SK-N-SH (cell line): ENCODE measurements around the gene STK16. TPM values are rescaled to one million over a fixed set of nuclear protein-coding genes. Genes with fewer than 3 reads are reported as not detected.

Experiments
- CTCF ChIA-PET: fragments of 300-600, 350-600 bp; formaldehyde crosslinking; extraction: SDS; loops from one replicate; lab custom pipeline; 2021; lab: Yijun Ruan, JAX
- POLR2A ChIA-PET: fragments of 350-600 bp; sonication (Branson Sonifier 250); formaldehyde crosslinking; extraction: SDS; loops from one replicate; lab custom pipeline; 2020; ENCODE audit warnings: antibody characterized with exemption, inconsistent platforms; lab: Yijun Ruan, JAX
- DNase-seq: peaks from one replicate; pipeline ENCODE4 v3.0.0; 2012
- H2AFZ ChIP-seq: fragments of 200-600 bp; sonication (generic); 2 replicates; pipeline ENCODE4 v1.8.1; 2016; ENCODE audit warnings: antibody characterized with exemption, mild to moderate bottlenecking, low read depth
- H3F3A ChIP-seq: fragments of 200-600 bp; sonication (generic); replicated peaks from 2 replicates; pipeline ENCODE3; 2016; ENCODE audit warnings: antibody characterized with exemption, mild to moderate bottlenecking; ENCODE audit not compliant: insufficient read depth
- H3K27ac ChIP-seq, 2 experiments: fragments of 200-500 bp in 1 of 2; fragments of 200-600 bp in 1 of 2; sonication (Bioruptor generic) in 1 of 2; sonication (generic), shearing (Covaris generic) in 1 of 2; 2 replicates each; pipeline versions ENCODE4 v1.5.1 to v1.6.1; 2014 to 2016; ENCODE audit warnings: low read depth in 2 of 2, inconsistent platforms in 1 of 2, low read length in 1 of 2, mild to moderate bottlenecking in 1 of 2, mixed read lengths in 1 of 2
- H3K27me3 ChIP-seq: fragments of 200-600 bp; sonication (generic), shearing (Covaris generic); 2 replicates; pipeline ENCODE4 v1.6.1; 2016; ENCODE audit warnings: mixed run types; ENCODE audit not compliant: insufficient read depth
- H3K36me3 ChIP-seq, 2 experiments: fragments of 200-500 bp in 1 of 2; fragments of 200-600 bp in 1 of 2; sonication (Bioruptor generic) in 1 of 2; sonication (generic) in 1 of 2; replicated peaks in 1 of 2; 2 replicates each; pipeline versions ENCODE3 to v1.5.1; 2014 to 2016; ENCODE audit warnings: low read length in 1 of 2, mild to moderate bottlenecking in 1 of 2; ENCODE audit not compliant: insufficient read depth in 2 of 2, control insufficient read depth in 1 of 2
- H3K4me1 ChIP-seq, 2 experiments: fragments of 200-500 bp in 1 of 2; fragments of 200-600 bp in 1 of 2; sonication (Bioruptor generic) in 1 of 2; sonication (generic), shearing (Covaris generic) in 1 of 2; 2 replicates each; pipeline versions ENCODE4 v1.5.1 to v1.6.1; 2014 to 2016; ENCODE audit warnings: low read depth in 1 of 2, low read length in 1 of 2, mixed run types in 1 of 2; ENCODE audit not compliant: insufficient read depth in 2 of 2, control insufficient read depth in 1 of 2
- H3K4me2 ChIP-seq: fragments of 200-600 bp; sonication (generic), shearing (Covaris generic); 2 replicates; pipeline ENCODE4 v1.6.1; 2017; ENCODE audit warnings: mixed run types
- H3K4me3 ChIP-seq, 2 experiments: fragments of 200-500 bp in 1 of 2; fragments of 200-600 bp in 1 of 2; sonication (Bioruptor generic) in 1 of 2; sonication (generic), shearing (Covaris generic) in 1 of 2; 2 replicates each; pipeline versions ENCODE4 v1.5.1 to v1.8.1; 2014 to 2016; ENCODE audit warnings: low read depth in 2 of 2, inconsistent platforms in 1 of 2, low read length in 1 of 2, mild to moderate bottlenecking in 1 of 2, mixed read lengths in 1 of 2, moderate library complexity in 1 of 2
- H3K79me2 ChIP-seq: fragments of 200-600 bp; sonication (generic); 2 replicates; pipeline ENCODE4 v1.8.1; 2017; ENCODE audit warnings: mild to moderate bottlenecking; ENCODE audit not compliant: insufficient read depth
- H3K9ac ChIP-seq: fragments of 200-600 bp; sonication (generic); 2 replicates; pipeline ENCODE4 v1.6.1; 2017; ENCODE audit warnings: mixed run types
- H3K9me2 ChIP-seq: fragments of 200-600 bp; sonication (generic); 2 replicates; pipeline ENCODE4 v1.6.1; 2017; ENCODE audit warnings: mixed run types
- H3K9me3 ChIP-seq: fragments of 200-600 bp; sonication (generic); 2 replicates; pipeline ENCODE4 v1.6.1; 2017; ENCODE audit warnings: mixed run types, mild to moderate bottlenecking, moderate library complexity
- H4K20me1 ChIP-seq: fragments of 200-600 bp; sonication (generic); 2 replicates; pipeline ENCODE4 v1.6.1; 2017; ENCODE audit warnings: mild to moderate bottlenecking, mixed run types; ENCODE audit not compliant: insufficient read depth
- EZH2phosphoT487 ChIP-seq: fragments of 200-600 bp; sonication (generic); IDR thresholded peaks from 2 replicates; pipeline ENCODE4 v1.6.1; 2017; ENCODE audit warnings: low read depth, mixed run types, mild to moderate bottlenecking, antibody characterized with exemption, moderate library complexity, borderline replicate concordance
- FOXM1 ChIP-seq: IDR thresholded peaks from 2 replicates; pipeline ENCODE4 v1.4.0; 2012; ENCODE audit warnings: low read depth, mild to moderate bottlenecking
- RXRA ChIP-seq: IDR thresholded peaks from 2 replicates; pipeline ENCODE4 v1.4.0; 2012; ENCODE audit warnings: low read depth, mild to moderate bottlenecking, borderline replicate concordance
- SIN3A ChIP-seq: IDR thresholded peaks from 2 replicates; pipeline ENCODE4 v1.6.1; 2012; ENCODE audit warnings: low read depth, mild to moderate bottlenecking, low read length, moderate library complexity, borderline replicate concordance
- TCF12 ChIP-seq: IDR thresholded peaks from 2 replicates; pipeline ENCODE4 v1.4.0; 2012
- YY1 ChIP-seq: IDR thresholded peaks from 2 replicates; pipeline ENCODE4 v1.4.0; 2012; ENCODE audit warnings: low read depth, mild to moderate bottlenecking
- WGBS: methylation state at CpG from one replicate; pipeline ENCODE4 v1.1.6; 2017; ENCODE audit warnings: low lambda C conversion rate; 5-methylcytosine and 5-hydroxymethylcytosine counted together
- polyA plus RNA-seq, 3 experiments: library from polyadenylated mRNA; depleted of rRNA; stranded (reverse); fragments of >200 nt; gene quantifications; 2 replicates each; pipeline ENCODE4 v1.2.3, GENCODE V29; 2012
- TF ChIP-seq, protein P1 (sequence below): fragments of 150-350 bp; IDR thresholded peaks from 2 replicates; pipeline ENCODE4 v1.6.1; 2017; ENCODE audit warnings: antibody characterized with exemption, low read length, low read depth, borderline replicate concordance
- TF ChIP-seq, protein P2 (sequence below): fragments of 200-600 bp; sonication (generic); IDR thresholded peaks from 2 replicates; pipeline ENCODE4 v1.6.1; 2017; ENCODE audit warnings: antibody characterized with exemption, mild to moderate bottlenecking, moderate library complexity

Gene STK16
- polyA plus RNA-seq, 1 of the 3 experiments (the other 2 are of a cell fraction) = 57.6 TPM

GRCh38 chr2:219292616-219293015 lies 47.3 kb downstream of the STK16 start:
- CTCF ChIA-PET = interaction anchor here (1.0 to 9.0 kb wide), 8 partner anchors 13 to 135 kb away, joined by 3 to 312 read pairs (median 6); partner anchors contain the start of genes CNPPD1, DNAJB2, NHEJ1 and SLC23A3
- no peaks in the 10 kb centered on the region for H4K20me1 ChIP-seq
- no peaks in the 10 kb centered on the region for H3K9me3 ChIP-seq
- no peak for TF ChIP-seq TCF12
- TF ChIP-seq, protein P1, sequence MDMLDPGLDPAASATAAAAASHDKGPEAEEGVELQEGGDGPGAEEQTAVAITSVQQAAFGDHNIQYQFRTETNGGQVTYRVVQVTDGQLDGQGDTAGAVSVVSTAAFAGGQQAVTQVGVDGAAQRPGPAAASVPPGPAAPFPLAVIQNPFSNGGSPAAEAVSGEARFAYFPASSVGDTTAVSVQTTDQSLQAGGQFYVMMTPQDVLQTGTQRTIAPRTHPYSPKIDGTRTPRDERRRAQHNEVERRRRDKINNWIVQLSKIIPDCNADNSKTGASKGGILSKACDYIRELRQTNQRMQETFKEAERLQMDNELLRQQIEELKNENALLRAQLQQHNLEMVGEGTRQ = no peak
- no peak for TF ChIP-seq FOXM1
- no peak for TF ChIP-seq YY1
- TF ChIP-seq, protein P2, sequence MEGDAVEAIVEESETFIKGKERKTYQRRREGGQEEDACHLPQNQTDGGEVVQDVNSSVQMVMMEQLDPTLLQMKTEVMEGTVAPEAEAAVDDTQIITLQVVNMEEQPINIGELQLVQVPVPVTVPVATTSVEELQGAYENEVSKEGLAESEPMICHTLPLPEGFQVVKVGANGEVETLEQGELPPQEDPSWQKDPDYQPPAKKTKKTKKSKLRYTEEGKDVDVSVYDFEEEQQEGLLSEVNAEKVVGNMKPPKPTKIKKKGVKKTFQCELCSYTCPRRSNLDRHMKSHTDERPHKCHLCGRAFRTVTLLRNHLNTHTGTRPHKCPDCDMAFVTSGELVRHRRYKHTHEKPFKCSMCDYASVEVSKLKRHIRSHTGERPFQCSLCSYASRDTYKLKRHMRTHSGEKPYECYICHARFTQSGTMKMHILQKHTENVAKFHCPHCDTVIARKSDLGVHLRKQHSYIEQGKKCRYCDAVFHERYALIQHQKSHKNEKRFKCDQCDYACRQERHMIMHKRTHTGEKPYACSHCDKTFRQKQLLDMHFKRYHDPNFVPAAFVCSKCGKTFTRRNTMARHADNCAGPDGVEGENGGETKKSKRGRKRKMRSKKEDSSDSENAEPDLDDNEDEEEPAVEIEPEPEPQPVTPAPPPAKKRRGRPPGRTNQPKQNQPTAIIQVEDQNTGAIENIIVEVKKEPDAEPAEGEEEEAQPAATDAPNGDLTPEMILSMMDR = no peak
- no peak for TF ChIP-seq RXRA
- TF ChIP-seq SIN3A = no peak
- TF ChIP-seq, all 33 proteins: peak for 0
- no peaks in the 10 kb centered on the region for H3K27me3 ChIP-seq
- no peak overlapping the region for H3K4me3 ChIP-seq
- POLR2A ChIA-PET = no interaction called here
- H3K79me2 ChIP-seq = no peaks in the 10 kb centered on the region
- DNase-seq = no peak
- no peak overlapping the region for H2AFZ ChIP-seq
- H3K27ac ChIP-seq = no peak overlapping the region
- H3K4me1 ChIP-seq = peaks cover 8% of the 10 kb centered on the region in 2 experiments; a peak in 1 of 4 replicates
- no peak overlapping the region for H3K9ac ChIP-seq
- no peaks in the 10 kb centered on the region for H3K9me2 ChIP-seq
- 91% methylated on average over 9 of the region's 9 CpGs for WGBS
- no peaks in the 10 kb centered on the region for H3K36me3 ChIP-seq
- peaks cover 12% of the 10 kb centered on the region for H3F3A ChIP-seq
- H3K4me2 ChIP-seq = no peak overlapping the region

DNA sequence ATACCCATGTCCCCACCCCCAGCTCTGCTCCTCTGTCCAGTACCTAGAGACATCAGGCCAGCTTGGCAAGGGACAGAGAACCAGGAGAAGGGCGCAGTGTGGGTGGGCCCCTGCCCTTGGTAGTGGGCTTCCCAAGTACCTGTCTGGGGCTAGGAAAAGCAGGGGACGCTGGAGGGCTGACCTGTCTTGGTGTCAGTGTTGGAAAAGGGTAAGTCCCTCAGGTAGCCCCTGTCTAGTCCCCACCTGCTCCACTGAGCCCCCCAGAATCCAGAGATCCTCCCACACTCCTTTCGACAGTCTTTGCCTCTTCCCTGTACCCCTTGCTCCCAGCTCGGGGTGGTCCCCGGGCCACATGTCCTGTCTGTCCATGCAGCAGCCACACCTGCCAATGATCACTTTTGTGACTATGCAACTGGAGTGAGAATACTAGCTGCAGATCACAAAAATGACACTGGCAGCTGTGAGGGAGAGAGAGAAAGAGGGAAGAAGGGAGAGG lies 48.5 kb downstream of the STK16 start:
- Histone ChIP-seq H3K4me3 (no peak overlapping the region), H3K27me3 (no peaks in the 10 kb centered on the region), H3K79me2 (no peaks in the 10 kb centered on the region), H3K4me1 (peaks cover 8% of the 10 kb centered on the region in 2 experiments; a peak in 1 of 4 replicates), H3K4me2 (no peak overlapping the region), H3K27ac (no peak overlapping the region), H3F3A (peaks cover 12% of the 10 kb centered on the region), H3K9me3 (no peaks in the 10 kb centered on the region), H4K20me1 (no peaks in the 10 kb centered on the region), H3K36me3 (no peaks in the 10 kb centered on the region), H2AFZ (no peak overlapping the region), H3K9me2 (no peaks in the 10 kb centered on the region), H3K9ac (no peak overlapping the region)
- TF ChIP-seq FOXM1 (no peak), RXRA (no peak), EZH2phosphoT487 (no peak)
- ChIA-PET CTCF (interaction anchor here (0.6 to 9.0 kb wide), 21 partner anchors 10 to 606 kb away, joined by 3 to 312 read pairs (median 11); partner anchors contain the start of genes ANKZF1, ATG9A, CNPPD1 and DNAJB2), POLR2A (interaction anchor here (1.7 kb wide), 1 partner anchor 14 kb away, joined by 6 read pairs; the partner anchor contains the start of gene DNAJB2)
- no peak for DNase-seq
- WGBS = 89% methylated on average over 5 of the region's 5 CpGs
